Mesothelial cell of epicardium (in vitro differentiated cells): ENCODE data around the gene LIF. TPM values are rescaled to one million over a fixed set of nuclear protein-coding genes. Genes with fewer than 3 reads are reported as not detected.
A peak's percentile ranks its signal among the peaks of the same experiment; 100 is the strongest.
"Not testable (repeated sequence)": the region's sequence is repeated elsewhere in the genome, so short reads cannot be mapped to it uniquely, and the experiment has no call there.

ENCODE experiments used
- DNase-seq, 2 experiments: peaks; one replicate each; pipeline ENCODE4 v3.0.0; 2021; ENCODE audit warnings: low spot score in 2 of 2; ENCODE audit not compliant: unreplicated experiment in 2 of 2
- H3K27ac Mint-ChIP-seq: 2 replicates; pipeline ENCODE4 v1.8.0; 2021; ENCODE audit warnings: mixed read lengths
- H3K27me3 Mint-ChIP-seq: 2 replicates; pipeline ENCODE4 v1.8.0; 2021; ENCODE audit warnings: low read depth, mixed read lengths
- H3K36me3 Mint-ChIP-seq: 2 replicates; pipeline ENCODE4 v1.8.0; 2021; ENCODE audit warnings: mixed read lengths
- H3K4me1 Mint-ChIP-seq: 2 replicates; pipeline ENCODE4 v1.8.0; 2021; ENCODE audit warnings: mixed read lengths
- H3K4me3 Mint-ChIP-seq: 2 replicates; pipeline ENCODE4 v1.8.0; 2021; ENCODE audit warnings: mild to moderate bottlenecking, moderate library complexity, mixed read lengths
- H3K9me3 Mint-ChIP-seq: 2 replicates; pipeline ENCODE4 v1.8.0; 2021; ENCODE audit warnings: mixed read lengths
- CTCF ChIP-seq: fragments of 200-600 bp; sonication (generic); IDR thresholded peaks from one replicate; pipeline ENCODE4 v1.5.0; 2021; ENCODE audit warnings: antibody characterized with exemption; ENCODE audit not compliant: unreplicated experiment
- total RNA-seq: library from RNA; stranded (reverse); gene quantifications from 3 replicates; pipeline ENCODE4 v1.2.1, GENCODE V29; 2021

LIF gene
- total RNA-seq, 1 donor from 2014 or later, result 15.8 TPM

GRCh38 chr22:30238661-30239487 lies 7.7 kb downstream of the LIF start:
- DNase-seq, result peak in 1 of 2 experiments; percentile 60
- H3K9me3 Mint-ChIP-seq, result no peaks in the 10 kb centered on the region

GRCh38 chr22:30238136-30238535 lies 8.4 kb downstream of the LIF start:
- Mint-ChIP-seq H3K27me3 (no peaks in the 10 kb centered on the region), H3K9me3 (no peaks in the 10 kb centered on the region), H3K36me3 (peaks cover 5% of the 10 kb centered on the region), H3K4me1 (peaks cover 62% of the 10 kb centered on the region), H3K4me3 (no peak overlapping the region), H3K27ac (peak overlapping the region; percentile 97)
- no peak for DNase-seq
- TF ChIP-seq CTCF, result no peak

More at GRCh38 chr22:30238661-30239487, 7.7 kb downstream of the LIF start:
- Mint-ChIP-seq H3K27me3 (no peaks in the 10 kb centered on the region), H3K27ac (peak overlapping the region; percentile 97), H3K4me1 (peaks cover 56% of the 10 kb centered on the region), H3K4me3 (no peak overlapping the region), H3K36me3 (peaks cover 8% of the 10 kb centered on the region)
- TF ChIP-seq CTCF, result no peak

- TF ChIP-seq CTCF, result no peak
- Mint-ChIP-seq H3K4me3 (no peak overlapping the region), H3K36me3 (no peaks in the 10 kb centered on the region), H3K4me1 (peaks cover 66% of the 10 kb centered on the region), H3K9me3 (no peaks in the 10 kb centered on the region), H3K27ac (peak overlapping the region; percentile 97), H3K27me3 (no peaks in the 10 kb centered on the region)
- no peak for DNase-seq
These were observed 9.7 kb downstream of the LIF start for GRCh38 chr22:30236875-30237274.

GRCh38 chr22:30235687-30236170 lies 10.8 kb downstream of the LIF start:
- Mint-ChIP-seq H3K27me3 (no peaks in the 10 kb centered on the region), H3K27ac (peak overlapping the region; percentile 97), H3K9me3 (no peaks in the 10 kb centered on the region), H3K36me3 (no peaks in the 10 kb centered on the region), H3K4me1 (peaks cover 59% of the 10 kb centered on the region), H3K4me3 (no peak overlapping the region)
- no peak for TF ChIP-seq CTCF
- DNase-seq, result peak in 1 of 2 experiments; percentile 68

- Mint-ChIP-seq H3K27ac (peak overlapping the region; percentile 97), H3K9me3 (no peaks in the 10 kb centered on the region), H3K4me1 (peaks cover 55% of the 10 kb centered on the region), H3K4me3 (peak overlapping the region; percentile 3), H3K36me3 (no peaks in the 10 kb centered on the region), H3K27me3 (no peaks in the 10 kb centered on the region)
- DNase-seq, result no peak
- no peak for TF ChIP-seq CTCF
These were observed 11.6 kb downstream of the LIF start for GRCh38 chr22:30234786-30235470.

GRCh38 chr22:30234325-30234724 lies 12.2 kb downstream of the LIF start:
- H3K27ac Mint-ChIP-seq, result peak overlapping the region; percentile 97

More at GRCh38 chr22:30234325-30234724, 12.2 kb downstream of the LIF start:
- H3K9me3 Mint-ChIP-seq, DNase-seq, H3K36me3 Mint-ChIP-seq, H3K27me3 Mint-ChIP-seq, H3K4me3 Mint-ChIP-seq: not testable (repeated sequence)
- peaks cover 57% of the 10 kb centered on the region for H3K4me1 Mint-ChIP-seq
